GM08714 (cell line): Measurements from ENCODE around the gene SPINDOC.
"Not testable (repeated sequence)": the region's sequence is repeated elsewhere in the genome, so short reads cannot be mapped to it uniquely, and the experiment has no call there.

Source experiments
- H3K4me3 ChIP-seq: fragments of 200-500 bp; sonication (Bioruptor generic); 2 replicates; pipeline ENCODE4 v1.5.1; 2014; ENCODE audit warnings: mild to moderate bottlenecking, low read length, inconsistent platforms
- ZNF274 ChIP-seq: IDR thresholded peaks from 2 replicates; pipeline ENCODE4 v1.6.1; 2012; ENCODE audit warnings: mild to moderate bottlenecking, low read depth, low read length

Gene SPINDOC

DNA sequence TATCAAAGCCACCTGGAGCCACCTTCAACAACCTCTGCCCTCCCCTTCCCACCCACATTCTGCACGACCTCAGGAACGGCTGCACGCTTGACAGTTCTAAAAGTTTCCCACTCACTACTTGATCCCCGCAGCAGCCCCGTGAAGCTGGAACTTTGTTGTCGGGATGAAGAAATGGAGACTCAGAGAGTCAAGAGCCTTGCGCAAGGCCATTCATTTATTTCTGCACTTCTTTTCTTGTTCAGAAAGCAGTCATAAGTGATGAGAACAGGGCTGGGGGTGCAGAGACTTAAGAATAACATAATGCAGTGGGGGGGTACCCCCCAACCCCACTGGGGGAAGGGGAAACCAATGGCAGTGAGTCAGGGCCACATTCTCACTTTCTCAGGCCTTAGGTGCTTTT, 42.5 kb upstream of the SPINDOC start:
- no peak overlapping the region for H3K4me3 ChIP-seq
- TF ChIP-seq ZNF274, result no peak

DNA sequence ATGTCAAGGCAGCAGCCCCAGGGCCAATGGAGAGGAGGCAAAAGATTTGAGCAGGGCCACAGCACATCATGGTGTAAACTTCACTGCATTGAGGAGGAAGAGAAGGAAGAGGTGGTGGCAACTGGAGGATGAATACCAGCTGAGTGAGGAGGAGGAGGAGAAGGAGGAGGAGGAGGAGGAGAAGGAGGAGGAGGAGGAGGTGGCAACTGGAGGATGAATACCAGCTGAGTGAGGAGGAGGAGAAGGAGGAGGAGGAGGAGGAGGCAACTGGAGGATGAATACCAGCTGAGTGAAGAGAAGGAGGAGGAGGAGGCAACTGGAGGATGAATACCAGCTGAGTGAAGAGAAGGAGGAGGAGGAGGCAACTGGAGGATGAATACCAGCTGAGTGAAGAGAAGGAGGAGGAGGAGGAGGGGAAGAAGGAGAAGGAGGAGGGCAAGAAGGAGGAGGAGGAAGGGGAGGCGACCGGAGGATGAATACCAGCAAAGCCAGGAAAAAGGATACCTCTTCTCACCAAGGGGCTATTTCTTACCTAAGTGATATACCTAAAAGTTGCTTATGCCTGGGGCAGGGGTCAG, 41.4 kb upstream of the SPINDOC start:
- H3K4me3 ChIP-seq, result not testable (repeated sequence)

DNA sequence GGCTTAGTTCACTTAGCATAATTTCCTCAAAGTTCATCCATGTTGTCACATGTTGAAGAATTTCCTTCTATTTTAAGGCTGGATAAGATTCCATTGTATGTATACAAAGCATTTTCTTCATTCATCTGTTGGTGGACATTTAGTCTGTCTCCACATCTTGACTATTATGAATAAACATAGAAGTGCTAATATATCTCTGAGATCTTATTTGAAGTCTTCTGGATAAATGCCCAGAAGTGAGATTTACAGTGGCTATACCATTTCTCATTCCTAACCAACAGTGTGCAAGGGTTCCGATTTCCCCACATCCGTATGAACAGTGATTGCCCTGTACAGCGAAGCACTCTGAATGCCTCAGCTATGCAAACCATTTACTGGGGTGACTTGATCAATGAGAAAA, 38.1 kb upstream of the SPINDOC start:
- H3K4me3 ChIP-seq, result no peak overlapping the region
- TF ChIP-seq ZNF274, result no peak

DNA sequence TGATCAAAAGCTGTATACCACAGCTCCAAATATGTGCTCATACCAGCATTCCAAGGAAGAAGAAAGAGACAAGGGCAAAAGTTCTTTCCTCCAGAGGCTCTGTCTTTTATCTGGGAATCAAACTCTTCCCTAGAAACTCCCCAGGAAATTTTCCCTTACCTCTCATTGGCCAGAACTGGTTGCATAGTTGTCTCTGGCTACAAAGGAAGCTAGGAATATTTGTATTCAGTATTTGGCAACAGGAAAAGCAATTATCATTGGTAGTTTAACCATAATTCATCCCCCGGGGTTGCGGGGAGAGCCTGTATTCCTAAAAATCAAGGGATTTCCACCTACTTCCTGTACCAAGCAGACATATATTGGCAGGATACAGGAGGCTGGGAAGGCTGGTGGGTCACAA, 34.2 kb upstream of the SPINDOC start:
- H3K4me3 ChIP-seq, result no peak overlapping the region
- TF ChIP-seq ZNF274, result no peak

DNA sequence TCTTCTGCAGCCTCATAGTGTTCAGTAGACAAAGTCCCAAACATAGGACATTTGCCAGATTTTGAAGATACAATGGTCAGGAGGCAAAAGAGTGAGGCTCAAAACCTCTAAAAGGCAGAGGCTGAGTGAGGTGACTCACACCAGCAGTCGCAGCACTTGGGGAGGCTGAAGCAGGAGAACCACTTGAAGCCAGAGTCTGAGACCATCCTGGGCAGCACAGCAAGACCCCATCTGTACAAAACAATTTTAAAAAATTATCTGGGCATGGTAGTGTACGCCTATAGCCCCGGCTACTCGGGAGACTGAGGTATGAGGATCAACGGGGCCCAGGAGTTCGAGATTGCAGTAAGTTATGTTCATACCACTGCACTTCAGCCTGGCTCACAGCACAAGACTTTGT, 30.5 kb upstream of the SPINDOC start:
- TF ChIP-seq ZNF274, result no peak
- no peak overlapping the region for H3K4me3 ChIP-seq

DNA sequence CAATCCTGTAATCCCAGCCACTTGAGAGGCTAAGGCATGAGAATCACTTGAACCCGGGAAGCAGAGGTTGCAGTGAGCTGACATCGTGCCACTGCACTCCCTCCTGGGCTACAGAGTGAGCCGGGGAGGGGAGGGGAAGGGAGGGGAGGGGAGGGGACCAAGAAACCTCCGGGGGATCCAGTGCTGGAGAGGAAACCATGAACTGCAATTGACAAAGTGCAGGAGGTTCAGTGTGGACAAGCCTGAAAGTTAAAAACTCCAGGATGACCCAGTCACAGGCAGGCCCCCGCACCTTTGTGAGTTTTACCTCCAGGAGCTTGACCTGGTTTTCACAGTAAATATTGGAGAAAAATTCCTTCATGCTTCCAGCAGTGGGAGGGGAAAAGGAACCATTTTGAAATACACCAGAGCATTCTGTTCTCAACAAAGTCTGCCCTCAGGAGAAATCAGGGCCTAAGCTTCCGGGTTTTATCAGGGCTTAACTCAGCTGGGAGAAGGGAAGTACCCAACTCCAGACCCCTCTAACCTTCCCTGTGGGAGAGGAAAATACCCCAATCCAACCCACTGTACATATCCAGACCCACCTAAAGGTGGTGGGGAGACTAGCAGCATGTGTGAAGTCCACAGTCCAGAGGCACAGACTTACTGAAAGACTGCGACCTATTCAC, 29.2 kb upstream of the SPINDOC start:
- TF ChIP-seq ZNF274, result no peak
- no peak overlapping the region for H3K4me3 ChIP-seq

DNA sequence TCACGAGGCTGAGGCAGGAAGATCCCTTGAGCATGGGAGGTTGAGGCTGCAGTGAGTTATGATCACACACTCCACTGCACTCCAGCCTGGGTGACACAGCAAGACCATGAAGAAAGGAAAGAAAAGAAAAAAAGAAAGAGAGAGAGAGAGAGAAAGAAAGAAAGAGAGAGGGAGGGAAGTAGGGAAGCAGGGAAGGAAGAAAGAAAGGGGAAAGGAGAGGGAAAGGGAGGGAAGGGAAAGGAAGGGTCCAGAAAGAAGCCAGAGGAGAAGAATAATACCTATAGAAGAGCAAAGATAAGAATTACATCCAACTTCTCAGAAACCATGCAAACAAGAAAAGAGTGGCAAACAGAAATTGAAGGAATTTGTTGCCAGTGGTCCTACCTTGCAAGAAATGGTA, 27.4 kb upstream of the SPINDOC start:
- no peak for TF ChIP-seq ZNF274
- H3K4me3 ChIP-seq, result no peak overlapping the region

DNA sequence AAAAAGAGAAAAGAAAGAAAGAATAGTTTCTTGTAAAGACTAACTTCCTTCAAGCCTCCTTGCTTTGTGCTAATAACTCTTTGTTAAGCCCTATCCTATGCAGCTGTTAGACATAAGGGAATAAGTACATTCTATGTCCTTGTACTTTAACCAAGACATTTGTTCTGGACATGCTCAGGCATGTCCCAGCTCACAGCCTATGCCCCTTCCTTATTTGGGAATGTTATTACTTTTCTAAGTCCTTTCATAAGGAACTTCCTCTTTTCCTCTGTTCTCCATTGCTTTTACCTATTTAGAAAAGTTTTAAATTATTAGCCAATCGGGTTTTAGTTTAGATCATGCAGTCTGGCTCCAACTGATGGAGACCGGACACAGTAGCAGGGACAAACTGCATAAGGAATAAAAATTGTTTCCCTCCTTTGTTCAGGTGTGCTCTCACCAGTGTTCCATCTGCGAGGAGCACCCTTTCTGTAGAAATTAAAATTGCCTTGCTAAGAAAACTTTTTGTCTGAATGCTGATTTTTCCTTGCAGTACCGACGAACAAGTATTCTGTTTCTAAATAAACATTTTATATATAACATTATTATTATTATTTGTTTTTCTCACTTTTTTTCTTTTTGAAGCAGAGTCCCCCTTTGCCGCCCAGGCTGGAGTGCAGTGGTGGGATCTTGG, 21.6 kb upstream of the SPINDOC start:
- H3K4me3 ChIP-seq, result no peak overlapping the region
- no peak for TF ChIP-seq ZNF274

DNA sequence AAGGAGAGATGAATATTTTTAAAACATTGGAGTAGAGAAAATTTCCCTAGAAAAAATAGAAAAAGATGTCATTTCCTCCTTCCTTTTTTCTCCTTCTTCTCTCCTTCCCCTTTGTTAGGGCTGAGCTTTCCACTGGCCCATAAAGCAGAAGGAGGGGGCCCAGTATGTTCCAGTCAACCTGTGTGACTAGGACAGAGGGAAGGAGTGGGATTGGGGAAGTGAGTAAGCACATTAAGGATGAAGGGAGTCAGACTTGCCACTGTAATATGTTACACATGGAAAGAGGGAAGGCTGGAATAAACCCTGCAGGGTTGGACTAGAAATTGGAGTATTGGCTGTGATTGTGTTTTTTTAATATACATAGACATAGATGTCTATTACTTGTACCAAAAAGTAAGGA, 20.1 kb upstream of the SPINDOC start:
- H3K4me3 ChIP-seq, result no peak overlapping the region
- TF ChIP-seq ZNF274, result no peak

DNA sequence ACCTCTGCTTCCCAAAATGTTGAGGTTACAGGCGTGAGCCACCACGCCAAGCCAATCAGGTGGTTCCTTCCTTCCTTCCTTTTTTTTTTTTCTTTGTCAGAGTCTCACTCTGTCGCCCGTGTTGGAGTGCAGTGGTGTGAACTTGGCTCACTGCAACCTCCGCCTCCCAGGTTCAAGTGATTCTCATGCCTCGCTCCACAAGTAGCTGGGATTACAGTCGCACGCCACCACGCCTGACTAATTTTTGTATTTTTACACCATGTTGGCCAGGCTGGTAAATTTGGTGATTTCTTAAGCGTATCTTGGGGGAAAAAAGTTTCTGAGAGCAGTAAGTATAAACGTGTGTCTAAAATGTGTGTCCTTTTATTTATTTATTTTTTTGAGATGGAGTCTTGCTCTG, 18.2 kb upstream of the SPINDOC start:
- TF ChIP-seq ZNF274, result no peak
- no peak overlapping the region for H3K4me3 ChIP-seq

DNA sequence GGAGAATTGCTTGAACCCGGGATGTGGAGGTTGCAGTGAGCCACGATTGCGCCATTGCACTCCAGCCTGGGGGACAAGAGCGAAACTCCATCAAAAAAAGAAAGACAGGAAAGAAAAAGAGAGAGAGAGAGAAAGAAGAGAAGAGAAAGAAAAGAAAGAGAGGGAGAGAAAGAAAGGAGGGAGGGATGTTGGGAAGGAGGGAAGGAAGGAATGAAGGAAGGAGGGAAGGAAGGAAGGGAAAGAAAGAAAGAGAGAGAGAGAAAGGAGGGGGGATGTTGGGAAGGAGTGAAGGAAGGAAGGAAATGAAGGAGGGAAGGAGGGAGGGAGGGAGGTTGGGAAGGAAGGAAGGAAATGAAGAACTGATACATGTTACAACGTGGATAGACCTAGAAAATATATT, 12.3 kb upstream of the SPINDOC start:
- no peak for TF ChIP-seq ZNF274
- H3K4me3 ChIP-seq, result no peak overlapping the region

DNA sequence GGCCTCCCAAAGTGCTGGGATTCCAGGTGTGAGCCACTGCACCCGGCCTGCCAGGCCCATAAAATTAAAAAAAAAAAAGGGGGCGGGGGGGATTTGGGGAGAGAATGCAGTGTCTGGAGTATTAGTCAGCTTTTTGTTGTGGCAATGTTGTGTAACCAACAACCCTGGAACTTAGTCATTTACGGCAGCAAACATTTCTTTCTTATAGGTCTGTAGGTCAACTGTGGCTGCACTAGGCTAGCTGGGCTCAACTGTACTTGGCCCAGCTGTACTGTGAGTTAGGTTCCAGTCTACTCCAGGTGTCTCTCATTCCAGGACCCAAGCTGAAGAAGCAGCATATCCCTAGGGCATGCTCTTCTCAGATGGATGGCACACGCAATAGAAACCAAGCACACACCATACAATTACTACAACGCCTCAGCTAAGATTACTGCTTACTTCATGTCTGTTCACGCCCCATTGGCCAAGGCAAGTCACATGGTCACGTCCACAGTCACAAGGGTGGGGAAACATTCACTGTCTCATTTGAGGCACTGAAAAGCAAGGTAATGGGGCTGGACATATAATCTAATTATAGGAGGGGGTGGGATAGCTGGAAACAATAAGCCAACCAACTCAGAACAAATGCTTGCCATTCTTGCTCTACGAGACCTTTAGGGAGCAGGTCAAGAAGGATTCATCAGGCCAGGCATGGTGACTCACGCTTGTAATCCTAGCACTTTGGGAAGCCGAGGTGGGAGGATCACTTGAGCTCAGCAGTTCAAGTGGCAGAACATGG, 10.4 kb upstream of the SPINDOC start:
- TF ChIP-seq ZNF274, result no peak
- no peak overlapping the region for H3K4me3 ChIP-seq

DNA sequence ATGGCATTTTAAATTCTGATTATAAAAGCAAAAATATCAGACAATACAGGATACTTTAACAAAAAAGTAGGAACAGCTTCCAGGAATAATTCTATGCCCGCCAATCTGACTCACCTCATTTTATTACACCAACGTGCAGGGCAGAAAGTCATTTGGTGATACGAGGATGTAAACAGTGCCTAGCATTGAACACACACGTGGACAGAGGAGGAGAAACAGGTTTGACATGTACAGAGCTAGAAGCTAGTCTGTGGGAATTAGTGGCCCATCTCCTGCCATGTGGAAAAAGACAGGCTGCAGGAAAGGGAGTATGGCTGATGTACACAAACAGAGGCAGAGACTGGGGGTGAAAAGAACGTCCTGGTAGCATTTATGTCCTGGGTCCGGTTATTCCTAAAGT, 9.0 kb upstream of the SPINDOC start:
- no peak overlapping the region for H3K4me3 ChIP-seq
- TF ChIP-seq ZNF274, result no peak

DNA sequence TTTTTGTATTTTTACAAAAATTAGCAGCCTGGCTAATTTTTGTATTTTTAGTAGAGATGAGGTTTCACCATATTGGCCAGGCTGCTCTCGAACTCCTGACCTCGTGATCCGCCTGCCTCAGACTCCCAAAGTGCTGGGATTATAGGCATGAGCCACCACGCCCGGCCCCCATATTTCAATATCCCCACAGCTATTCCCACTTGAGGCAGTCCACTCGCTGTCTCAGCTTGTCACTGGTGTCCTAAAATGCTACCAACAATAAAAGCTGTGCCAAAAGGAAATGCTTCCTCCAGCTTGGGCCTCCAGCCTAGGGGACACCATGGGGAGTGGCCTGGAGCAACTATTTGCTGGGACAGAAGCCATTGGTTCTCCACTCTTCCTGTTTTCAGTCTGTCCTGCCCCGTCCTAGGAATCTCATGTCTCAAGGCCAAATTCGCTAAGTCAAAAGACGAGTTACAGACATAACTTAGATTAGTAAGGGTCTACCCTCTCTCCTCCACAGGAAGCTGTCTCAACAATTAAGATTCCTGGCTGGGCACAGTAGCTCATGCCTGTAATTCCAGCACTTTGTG, 7.3 kb upstream of the SPINDOC start:
- no peak overlapping the region for H3K4me3 ChIP-seq
- no peak for TF ChIP-seq ZNF274

DNA sequence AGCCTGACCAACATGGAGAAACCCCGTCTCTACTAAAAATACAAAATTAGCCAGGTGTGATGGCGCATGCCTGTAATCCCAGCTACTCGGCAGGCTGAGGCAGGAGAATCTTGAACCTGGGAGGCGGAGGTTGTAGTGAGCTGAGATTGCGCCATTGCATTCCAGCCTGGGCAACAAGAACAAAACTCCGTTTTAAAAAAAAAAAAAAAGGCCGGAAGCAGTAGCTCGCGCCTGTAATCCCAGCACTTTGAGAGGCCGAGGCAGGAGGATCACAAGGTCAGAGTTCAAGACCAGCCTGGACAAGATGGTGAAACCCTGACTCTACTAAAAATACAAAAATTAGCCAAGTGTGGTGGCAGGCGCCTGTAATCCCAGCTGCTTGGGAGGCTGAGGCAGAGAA, 2.9 kb upstream of the SPINDOC start:
- H3K4me3 ChIP-seq, result not testable (repeated sequence)
